Panc1 (cell line): ENCODE data around the gene TRPM5. TPM values are rescaled to one million over a fixed set of nuclear protein-coding genes. Genes with fewer than 3 reads are reported as not detected.

Experiments
- ATAC-seq: fragments of 200-7000 bp; cut with Tn5 transposase; 2 replicates; pipeline ENCODE4 v1.9.1; 2020; ENCODE audit warnings: mild to moderate bottlenecking, moderate library complexity
- BruUV-seq: library from RNA; stranded (reverse); fragments of 400-500 nt; replicated peaks from 2 replicates; lab custom pipeline; 2021; lab: Mats Ljungman, UMichigan
- CTCF ChIA-PET: fragments of 300-600 bp; sonication (Branson Sonifier 250); formaldehyde crosslinking; loops from one replicate; lab custom pipeline; 2022; ENCODE audit warnings: antibody characterized with exemption; lab: Charles Lee
- POLR2A ChIA-PET: fragments of 300-600 bp; sonication (Branson Sonifier 250); formaldehyde crosslinking; loops from one replicate; lab custom pipeline; 2022; ENCODE audit warnings: antibody characterized with exemption; lab: Charles Lee
- DNase-seq: peaks from one replicate; pipeline ENCODE4 v3.0.0-alpha.2; 2010; ENCODE audit warnings: low read depth, low spot score
- H3K27ac ChIP-seq: 2 replicates; pipeline ENCODE4 v1.5.1; 2011; ENCODE audit warnings: mild to moderate bottlenecking, low read length, inconsistent platforms
- H3K27me3 ChIP-seq: fragments of 200-500 bp; sonication (Bioruptor generic); 2 replicates; pipeline ENCODE4 v1.6.0; 2014; ENCODE audit warnings: low read length, inconsistent platforms; ENCODE audit not compliant: control insufficient read depth, insufficient read depth
- H3K36me3 ChIP-seq: fragments of 200-500 bp; sonication (Bioruptor generic); 2 replicates; pipeline ENCODE4 v1.5.1; 2014; ENCODE audit warnings: inconsistent platforms, mild to moderate bottlenecking, low read length, moderate library complexity; ENCODE audit not compliant: control insufficient read depth, insufficient read depth
- H3K4me1 ChIP-seq: 2 replicates; pipeline ENCODE4 v1.5.1; 2011; ENCODE audit warnings: inconsistent platforms, mild to moderate bottlenecking, low read length, moderate library complexity; ENCODE audit not compliant: control insufficient read depth, insufficient read depth
- H3K4me3 ChIP-seq, 2 experiments: 2 replicates each; pipeline ENCODE4 v1.5.1; 2011 to 2012; ENCODE audit warnings: low read depth in 2 of 2, low read length in 2 of 2, mild to moderate bottlenecking in 2 of 2, inconsistent platforms in 1 of 2, moderate library complexity in 1 of 2
- H3K9me3 ChIP-seq: fragments of 200-500 bp; sonication (Bioruptor generic); 2 replicates; pipeline ENCODE4 v1.5.1; 2014; ENCODE audit warnings: low read depth, mild to moderate bottlenecking, inconsistent platforms, low read length, moderate library complexity; ENCODE audit not compliant: control insufficient read depth, insufficient read depth
- CTCF ChIP-seq: fragments of 450-650 bp; IDR thresholded peaks from 2 replicates; pipeline ENCODE4 v1.5.1; 2017; ENCODE audit warnings: mild to moderate bottlenecking
- POLR2AphosphoS5 ChIP-seq: IDR thresholded peaks from 2 replicates; pipeline ENCODE4 v1.6.1; 2012; ENCODE audit warnings: mild to moderate bottlenecking, low read depth, low read length, moderate library complexity
- SIN3A ChIP-seq: IDR thresholded peaks from 2 replicates; pipeline ENCODE4 v1.6.1; 2012; ENCODE audit warnings: low read depth, mild to moderate bottlenecking, low read length, moderate library complexity, borderline replicate concordance; ENCODE audit not compliant: insufficient read depth
- TCF7L2 ChIP-seq: IDR thresholded peaks from 2 replicates; pipeline ENCODE4 v1.6.1; 2011; ENCODE audit warnings: mild to moderate bottlenecking, low read depth, low read length, inconsistent platforms
- in situ Hi-C: cut with HindIII; loops from 2 replicates; pipeline ENCODE4 v1.10.0; 2016; ENCODE audit warnings: low sequenced_read_pairs, low pct_unique_long_range_greater_than_20kb
- intact Hi-C: fragments of 100-400 bp; cut with micrococcal nuclease; formaldehyde crosslinking; loops from one replicate; pipeline ENCODE4 v1.10.0; 2022; ENCODE audit not compliant: unreplicated experiment
- total RNA-seq: library from RNA; stranded (reverse); gene quantifications from one replicate; pipeline ENCODE4 v1.2.1, GENCODE V29; 2021; ENCODE audit not compliant: unreplicated experiment
- TF ChIP-seq, protein P1 (sequence below), 2 experiments: IDR thresholded peaks; 2 replicates each; pipeline ENCODE4 v1.6.1; 2011 to 2012; ENCODE audit warnings: low read depth in 2 of 2, control low read depth in 1 of 2, low read length in 1 of 2, mild to moderate bottlenecking in 1 of 2, moderate library complexity in 1 of 2; ENCODE audit not compliant: insufficient read depth in 1 of 2

TRPM5 gene
- total RNA-seq, 1 experiment from 2014 or later: 0.08 TPM

- intact Hi-C loops: no loop called here
- BruUV-seq: no TSS peak
- peak; percentile 30 for ATAC-seq
These were observed 30.0 kb upstream of the TRPM5 start for GRCh38 chr11:2474059-2474901.

DNA sequence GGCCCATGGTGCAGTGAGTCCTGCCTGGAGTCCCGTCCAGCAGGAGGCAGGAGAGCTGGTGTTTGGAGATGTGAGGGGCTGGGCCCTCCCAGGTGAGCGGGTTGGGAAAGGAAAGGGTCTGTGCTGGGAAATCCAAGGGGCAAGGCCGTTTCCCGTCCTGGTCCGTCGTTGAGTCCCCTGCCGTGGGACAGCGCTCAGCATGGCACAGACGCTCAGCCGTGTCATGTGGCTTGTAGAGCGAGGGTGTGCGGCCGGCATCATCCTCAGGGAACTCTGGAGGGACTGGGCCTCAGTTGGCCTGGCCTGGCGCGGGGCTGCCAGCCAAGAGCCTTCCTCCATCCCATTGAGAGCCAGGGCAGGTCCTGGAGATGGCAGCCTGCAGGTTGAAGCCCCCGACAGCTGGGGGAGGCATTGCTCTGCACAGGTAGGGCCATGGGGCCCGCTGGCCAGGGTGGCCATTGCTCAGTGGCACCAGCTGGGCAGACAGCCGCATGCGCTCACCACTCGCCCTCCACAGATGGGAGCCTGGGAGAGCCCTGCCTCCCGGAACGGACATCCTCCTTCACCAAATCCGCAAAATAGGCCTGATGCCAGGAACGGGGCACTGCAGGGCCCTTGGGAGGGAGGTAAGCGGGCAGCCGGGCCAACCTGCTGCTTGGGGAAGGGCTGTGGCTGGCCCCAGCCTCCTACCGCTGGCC, 29.2 kb upstream of the TRPM5 start:
- no peak for DNase-seq

More at GRCh38 chr11:2474059-2474901, 30.0 kb upstream of the TRPM5 start:
- Histone ChIP-seq H3K4me3 (no peak overlapping the region), H3K4me1 (no peaks in the 10 kb centered on the region), H3K9me3 (no peaks in the 10 kb centered on the region), H3K36me3 (no peaks in the 10 kb centered on the region), H3K27me3 (peaks cover 5% of the 10 kb centered on the region), H3K27ac (no peak overlapping the region)
- TF ChIP-seq SIN3A (no peak), CTCF (no peak), TCF7L2 (no peak), POLR2AphosphoS5 (no peak)
- TF ChIP-seq, protein P1, sequence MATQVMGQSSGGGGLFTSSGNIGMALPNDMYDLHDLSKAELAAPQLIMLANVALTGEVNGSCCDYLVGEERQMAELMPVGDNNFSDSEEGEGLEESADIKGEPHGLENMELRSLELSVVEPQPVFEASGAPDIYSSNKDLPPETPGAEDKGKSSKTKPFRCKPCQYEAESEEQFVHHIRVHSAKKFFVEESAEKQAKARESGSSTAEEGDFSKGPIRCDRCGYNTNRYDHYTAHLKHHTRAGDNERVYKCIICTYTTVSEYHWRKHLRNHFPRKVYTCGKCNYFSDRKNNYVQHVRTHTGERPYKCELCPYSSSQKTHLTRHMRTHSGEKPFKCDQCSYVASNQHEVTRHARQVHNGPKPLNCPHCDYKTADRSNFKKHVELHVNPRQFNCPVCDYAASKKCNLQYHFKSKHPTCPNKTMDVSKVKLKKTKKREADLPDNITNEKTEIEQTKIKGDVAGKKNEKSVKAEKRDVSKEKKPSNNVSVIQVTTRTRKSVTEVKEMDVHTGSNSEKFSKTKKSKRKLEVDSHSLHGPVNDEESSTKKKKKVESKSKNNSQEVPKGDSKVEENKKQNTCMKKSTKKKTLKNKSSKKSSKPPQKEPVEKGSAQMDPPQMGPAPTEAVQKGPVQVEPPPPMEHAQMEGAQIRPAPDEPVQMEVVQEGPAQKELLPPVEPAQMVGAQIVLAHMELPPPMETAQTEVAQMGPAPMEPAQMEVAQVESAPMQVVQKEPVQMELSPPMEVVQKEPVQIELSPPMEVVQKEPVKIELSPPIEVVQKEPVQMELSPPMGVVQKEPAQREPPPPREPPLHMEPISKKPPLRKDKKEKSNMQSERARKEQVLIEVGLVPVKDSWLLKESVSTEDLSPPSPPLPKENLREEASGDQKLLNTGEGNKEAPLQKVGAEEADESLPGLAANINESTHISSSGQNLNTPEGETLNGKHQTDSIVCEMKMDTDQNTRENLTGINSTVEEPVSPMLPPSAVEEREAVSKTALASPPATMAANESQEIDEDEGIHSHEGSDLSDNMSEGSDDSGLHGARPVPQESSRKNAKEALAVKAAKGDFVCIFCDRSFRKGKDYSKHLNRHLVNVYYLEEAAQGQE (IDR thresholded peaks at IDR 0.05; ENCODE audit: insufficient read depth in 1 of 2, low read depth in 2 of 2, low read length in 1 of 2): no peak
- no peak for DNase-seq
- ChIA-PET POLR2A (no interaction called here), CTCF (interaction anchor here (0.8 kb wide), 1 partner anchor 55 kb away, joined by 4 read pairs; no protein-coding TSS in a partner anchor)
- in situ Hi-C loops: no loop called here

More for the DNA sequence above, 29.2 kb upstream of the TRPM5 start:
- ATAC-seq: no peak
- Histone ChIP-seq H3K27me3 (peaks cover 7% of the 10 kb centered on the region), H3K4me3 (no peak overlapping the region), H3K36me3 (no peaks in the 10 kb centered on the region), H3K4me1 (no peaks in the 10 kb centered on the region), H3K27ac (no peak overlapping the region), H3K9me3 (no peaks in the 10 kb centered on the region)
- no peak for TF ChIP-seq CTCF
- no peak for TF ChIP-seq SIN3A
- no peak for TF ChIP-seq TCF7L2
- no peak for TF ChIP-seq POLR2AphosphoS5
- TF ChIP-seq, protein P1 (IDR thresholded peaks at IDR 0.05; ENCODE audit: insufficient read depth in 1 of 2, low read depth in 2 of 2, low read length in 1 of 2): no peak
- ChIA-PET POLR2A (no interaction called here), CTCF (no interaction called here)
- intact Hi-C loops (no loop called here), in situ Hi-C loops (no loop called here)
- no TSS peak for BruUV-seq
